Psoas muscle (tissue), 7 donors: ENCODE results near the gene HOXC6. TPM values are rescaled to one million over a fixed set of nuclear protein-coding genes. Genes with fewer than 3 reads are reported as not detected.

Experiments
- polyA plus RNA-seq, 3 donors: library from polyadenylated mRNA; stranded (reverse); fragments of 200-250 nt; gene quantifications; one replicate each; pipeline ENCODE4 v1.2.3, GENCODE V29; 2013
- total RNA-seq, 4 donors: library from RNA; stranded (reverse); fragmentation: NEBNext Ultra II Directional in 2 of 4; extraction: Animal tissue kit (Norgen Biotek cat#: 25700) in 2 of 4; gene quantifications; one replicate each; pipeline versions ENCODE4 v1.2.1 to v1.2.4, GENCODE V29; 2021 to 2023
- donor health status: healthy with polysubstance abuse.
- donor health status: DM: no; HTN: no; CAD: no; lungs with moderate emphysema.
- donor health status: Bipolar disorder and iron deficiency.
- donor health status: healthy.
- donor health status: DM: no; HTN: no; CAD: no.
- donor health status: DM: no; HTN: no; CAD: no.
- donor health status: DM: yes; HTN: yes; CAD: no.

Gene HOXC6
- total and polyA plus RNA-seq, 7 donors: 2.2 to 23.6 (median 7.6) TPM

Other genes with a start within 250 kb of the HOXC6 start
- not detected for gene HOXC13, start 89.6 kb upstream of the HOXC6 start, total RNA-seq
- under 1 TPM in 1 of 3 donors, not detected in 2; 0.23 TPM for gene HOXC13, start 89.6 kb upstream of the HOXC6 start, polyA plus RNA-seq
- gene HOXC12, start 73.5 kb upstream of the HOXC6 start, total RNA-seq: not detected
- under 1 TPM in 2 of 3 donors, not detected in 1; under 0.01 to 0.01 TPM for gene HOXC12, start 73.5 kb upstream of the HOXC6 start, polyA plus RNA-seq
- under 1 TPM in 2 of 4 donors, not detected in 2; 0.34 to 0.82 TPM for gene HOXC11, start 55.3 kb upstream of the HOXC6 start, total RNA-seq
- 1 to 10 TPM in 1 of 3 donors, under 1 TPM in 2; 0.66 to 2.2 (median 0.95) TPM for gene HOXC11, start 55.3 kb upstream of the HOXC6 start, polyA plus RNA-seq
- under 1 TPM in 1 of 4 donors, not detected in 3; 0.53 TPM for gene HOTAIR, start 53.5 kb upstream of the HOXC6 start, total RNA-seq
- gene HOTAIR, start 53.5 kb upstream of the HOXC6 start, polyA plus RNA-seq: under 1 TPM in 2 of 3 donors, not detected in 1; 0.23 to 0.25 TPM
- 10 to 100 TPM in 2 of 4 donors, 1 to 10 TPM in 2; 3.0 to 79.4 (median 34.3) TPM for gene HOXC10, start 43.3 kb upstream of the HOXC6 start, total RNA-seq
- 100 to 1,000 TPM in 1 of 3 donors, 10 to 100 TPM in 2; 43.4 to 129 (median 74.1) TPM for gene HOXC10, start 43.3 kb upstream of the HOXC6 start, polyA plus RNA-seq
- 10 to 100 TPM in 2 of 4 donors, 1 to 10 TPM in 2; 6.4 to 14.6 (median 9.2) TPM for gene HOXC9, start 28.3 kb upstream of the HOXC6 start, total RNA-seq
- gene HOXC9, start 28.3 kb upstream of the HOXC6 start, polyA plus RNA-seq: 10 to 100 TPM in 2 of 3 donors, 1 to 10 TPM in 1; 8.8 to 31.1 (median 16.4) TPM
- 10 to 100 TPM in 1 of 4 donors, 1 to 10 TPM in 3; 6.7 to 10.2 (median 9.0) TPM for gene HOXC8, start 19.5 kb upstream of the HOXC6 start, total RNA-seq
- 1 to 10 TPM; 1.6 to 8.8 (median 3.3) TPM for gene HOXC8, start 19.5 kb upstream of the HOXC6 start, polyA plus RNA-seq
- 1 to 10 TPM in 2 of 4 donors, under 1 TPM in 2; 0.25 to 3.3 (median 1.1) TPM for gene HOXC5, start 4.6 kb downstream of the HOXC6 start, total RNA-seq
- gene HOXC5, start 4.6 kb downstream of the HOXC6 start, polyA plus RNA-seq: under 1 TPM; 0.03 to 0.58 (median 0.04) TPM
- 1 to 10 TPM; 1.6 to 4.7 (median 2.6) TPM for gene HOXC4, start 25.4 kb downstream of the HOXC6 start, total RNA-seq
- gene HOXC4, start 25.4 kb downstream of the HOXC6 start, polyA plus RNA-seq: 1 to 10 TPM in 2 of 3 donors, under 1 TPM in 1; 0.72 to 1.4 (median 1.1) TPM
- gene SMUG1, start 160.5 kb downstream of the HOXC6 start, total RNA-seq: 10 to 100 TPM; 16.4 to 25.7 (median 19.7) TPM
- 10 to 100 TPM; 28.2 to 49.2 (median 36.5) TPM for gene SMUG1, start 160.5 kb downstream of the HOXC6 start, polyA plus RNA-seq